Medulla oblongata (tissue), 1 donor: ENCODE measurements around the gene TMEFF2.
"Not testable (repeated sequence)": the region's sequence is repeated elsewhere in the genome, so short reads cannot be mapped to it uniquely, and the experiment has no call there.

Source experiments
- DNase-seq: peaks from one replicate; pipeline ENCODE4 v3.0.0-alpha.2; 2015; ENCODE audit errors: extremely low spot score

Gene TMEFF2

DNA sequence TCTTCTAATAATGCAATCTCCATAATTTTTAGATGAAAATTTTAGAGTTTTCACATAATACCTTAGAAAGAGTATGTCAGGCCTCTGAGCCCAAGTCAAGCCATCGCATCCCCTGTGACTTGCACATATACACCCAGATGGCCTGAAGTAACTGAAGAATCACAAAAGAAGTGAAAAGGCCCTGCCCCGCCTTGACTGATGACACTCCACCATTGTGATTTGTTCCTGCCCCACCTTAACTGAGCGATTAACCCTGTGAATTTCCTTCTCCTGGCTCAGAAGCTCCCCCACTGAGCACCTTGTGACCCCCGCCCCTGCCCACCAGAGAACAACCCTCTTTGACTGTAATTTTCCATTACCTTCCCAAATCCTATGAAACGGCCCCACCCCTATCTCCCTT lies 64.4 kb downstream of the TMEFF2 start:
- not testable (repeated sequence) for DNase-seq

DNA sequence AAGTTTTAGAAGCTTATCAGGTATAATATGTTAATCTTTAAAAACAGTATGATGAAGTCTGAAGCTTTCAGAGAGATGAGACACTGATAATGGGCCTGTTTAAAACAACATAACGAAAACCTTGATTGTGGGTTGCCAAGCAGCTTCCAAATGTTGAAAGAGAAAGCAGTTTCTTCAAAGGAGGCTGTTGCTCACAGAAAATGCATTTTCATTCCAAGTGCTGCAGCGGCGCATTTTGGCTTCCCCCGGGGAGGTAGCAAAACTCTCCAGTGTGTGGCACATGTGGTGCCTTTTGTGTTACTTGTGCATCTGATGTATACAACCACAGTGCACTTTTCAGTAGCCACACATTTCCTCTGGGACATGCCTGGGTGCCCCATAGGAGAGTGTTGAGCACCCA lies 66.1 kb downstream of the TMEFF2 start:
- DNase-seq: peak; percentile 44

DNA sequence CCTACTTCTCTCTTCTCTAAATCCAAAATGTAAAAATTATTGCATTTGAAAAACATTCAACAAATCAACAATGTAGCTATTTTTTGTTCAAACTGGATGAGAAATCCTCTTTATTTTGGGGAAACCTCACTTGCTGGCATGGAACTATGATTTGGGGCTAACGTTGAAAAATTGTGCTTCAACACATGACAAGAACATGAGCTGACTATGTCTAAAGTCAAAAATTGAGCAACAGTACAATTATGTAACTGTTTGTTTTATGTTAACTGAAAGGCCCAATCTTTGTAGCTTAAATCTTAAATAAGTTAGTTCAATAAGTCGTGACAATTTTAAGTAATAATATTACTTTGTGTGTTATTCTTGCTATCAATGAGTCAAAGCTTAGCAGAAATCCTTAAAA lies 67.3 kb downstream of the TMEFF2 start:
- DNase-seq: no peak

DNA sequence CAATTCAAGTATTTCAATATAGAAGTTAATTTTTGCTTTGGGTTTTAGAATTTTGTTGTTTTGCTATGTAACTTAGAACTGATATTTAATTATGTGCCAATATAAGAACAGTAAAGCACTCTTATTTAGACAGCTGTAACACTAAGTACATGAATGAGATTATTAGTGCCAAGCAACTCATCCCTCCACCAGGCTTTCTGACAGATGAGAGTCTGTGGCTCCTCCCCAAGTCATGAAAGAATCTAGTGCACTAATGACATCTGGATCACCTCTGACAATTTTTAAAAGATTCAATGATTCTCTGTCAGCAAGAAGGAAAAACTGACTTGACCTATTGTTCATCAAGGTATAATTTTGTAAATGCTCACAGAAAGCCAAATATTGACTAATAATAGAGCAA lies 67.8 kb downstream of the TMEFF2 start:
- peak; percentile 37 for DNase-seq

DNA sequence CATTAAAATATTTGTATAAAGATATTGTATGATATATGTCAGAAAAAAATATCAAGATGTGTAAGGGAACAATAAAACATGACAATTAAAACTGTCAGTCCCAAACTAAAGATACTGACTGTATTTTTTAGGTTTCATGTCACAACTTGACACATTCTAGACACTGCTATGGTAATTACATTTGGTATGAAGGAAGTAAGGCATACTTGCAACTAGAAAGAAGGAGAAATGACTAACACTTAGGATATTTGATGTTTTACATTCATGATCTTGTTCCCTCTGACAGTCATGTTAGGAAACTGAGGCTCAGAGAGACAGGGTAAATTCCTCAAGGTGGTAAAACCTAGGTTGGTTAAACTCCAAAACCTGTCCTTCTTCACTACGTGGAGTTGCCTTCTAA lies 68.3 kb downstream of the TMEFF2 start:
- DNase-seq: no peak

DNA sequence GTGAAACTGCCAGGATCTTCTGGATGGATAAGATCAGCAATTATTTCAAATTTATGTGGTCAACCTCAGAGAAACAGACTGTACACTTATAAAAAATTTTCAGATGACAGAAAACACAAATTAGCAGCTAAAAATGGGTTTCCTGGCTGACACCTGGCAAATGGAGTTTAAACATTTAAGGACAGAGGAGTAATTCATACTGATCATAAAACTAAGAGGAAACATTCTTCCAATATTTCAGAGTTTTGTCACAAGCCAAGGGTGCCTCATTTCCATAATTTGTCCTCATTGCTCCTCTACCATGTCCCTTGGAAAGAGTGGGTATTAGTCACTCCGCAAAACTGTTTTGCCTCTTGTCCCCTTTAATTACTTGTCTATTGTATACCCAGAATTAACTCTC lies 70.2 kb downstream of the TMEFF2 start:
- DNase-seq: no peak

DNA sequence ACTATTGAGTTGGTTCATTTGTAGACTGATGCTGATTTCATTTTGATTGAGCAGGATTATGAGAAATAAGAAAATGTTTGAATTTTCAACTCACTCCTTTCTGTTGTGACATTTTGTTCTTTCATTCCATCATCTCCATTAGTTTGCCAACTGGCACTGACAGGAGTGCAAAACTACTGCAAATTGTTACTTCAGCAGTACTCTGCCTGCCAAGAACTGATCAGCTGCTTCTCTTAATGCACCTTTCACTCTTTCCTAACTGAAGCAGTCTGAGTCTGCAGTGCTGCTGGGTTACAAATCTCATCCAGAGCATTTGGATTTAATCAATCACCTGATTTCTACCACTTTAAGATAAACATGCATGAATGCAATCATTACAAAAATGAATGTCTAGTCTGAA lies 70.9 kb downstream of the TMEFF2 start:
- peak; percentile 75 for DNase-seq

DNA sequence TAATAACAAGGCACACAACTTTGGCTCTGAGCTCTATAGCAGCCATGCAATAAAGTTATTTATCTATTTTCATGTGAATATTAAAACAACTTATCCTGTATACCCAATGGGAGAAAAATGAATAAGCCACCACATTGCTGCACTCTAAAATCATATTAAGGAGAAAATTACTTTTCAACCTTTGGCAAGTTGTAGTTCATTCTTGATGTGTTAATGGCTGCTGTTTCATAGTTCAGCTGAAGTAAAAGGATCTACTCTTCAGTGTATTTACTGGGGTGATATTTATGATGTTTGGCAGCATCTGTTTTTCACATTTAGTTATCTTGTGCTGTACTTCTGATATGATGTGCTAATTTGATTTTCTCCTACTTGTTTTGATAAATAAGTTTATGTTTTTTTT lies 71.8 kb downstream of the TMEFF2 start:
- DNase-seq: no peak

DNA sequence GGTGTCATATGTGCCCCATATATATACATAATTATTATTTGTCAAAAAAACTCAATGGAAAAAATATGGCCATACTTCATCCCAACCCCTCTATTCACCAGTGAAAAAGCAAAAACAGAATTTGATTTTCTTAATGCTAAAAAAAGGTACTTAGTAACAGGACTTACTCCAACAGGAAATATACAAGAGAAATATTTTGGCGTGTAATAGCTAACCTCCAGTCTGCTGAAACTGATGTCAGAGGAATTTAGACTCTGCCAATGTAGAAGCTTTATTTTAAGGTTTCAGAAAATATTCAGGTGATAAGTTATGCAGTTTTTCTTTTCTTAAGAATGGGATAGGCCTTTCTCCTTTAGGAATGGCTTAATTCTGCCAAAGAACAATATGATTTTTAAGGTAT lies 72.6 kb downstream of the TMEFF2 start:
- DNase-seq: no peak

DNA sequence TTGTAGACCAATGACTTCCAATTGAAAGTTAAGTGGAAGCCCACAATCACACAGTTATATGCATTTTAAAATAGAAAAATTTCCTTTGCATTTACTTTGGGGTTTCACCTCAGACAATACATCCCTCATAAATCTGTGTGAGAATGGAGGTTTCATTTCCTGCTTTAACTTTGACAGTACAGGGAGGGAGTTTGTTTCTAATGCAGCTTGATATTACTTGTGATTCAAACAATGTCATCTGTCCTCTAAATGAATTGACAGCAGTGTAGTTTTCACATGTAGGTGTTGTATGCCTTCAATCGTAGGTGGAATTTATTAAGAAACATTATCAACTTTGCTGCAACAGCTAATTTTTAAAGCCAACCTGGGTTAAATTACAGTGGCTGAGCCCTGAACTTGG lies 75.2 kb downstream of the TMEFF2 start:
- no peak for DNase-seq

DNA sequence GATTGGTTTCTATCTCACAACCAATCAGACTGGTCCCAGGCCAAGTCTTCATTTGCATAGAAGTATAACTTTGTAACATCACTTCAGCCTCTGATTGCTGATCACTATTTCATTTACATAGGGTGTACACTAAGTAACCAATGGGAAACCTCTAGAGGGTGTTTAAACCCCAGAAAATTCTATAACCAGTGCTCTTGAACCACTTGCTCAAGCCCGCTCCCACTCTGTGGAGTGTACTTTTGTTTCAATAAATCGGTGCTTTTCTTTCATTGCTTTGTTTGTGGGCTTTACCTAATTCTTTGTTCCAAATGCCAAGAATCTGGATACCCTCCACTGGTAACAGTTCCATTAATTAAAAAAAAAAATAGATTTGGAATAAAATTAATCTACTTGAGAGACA lies 77.0 kb downstream of the TMEFF2 start:
- no peak for DNase-seq

DNA sequence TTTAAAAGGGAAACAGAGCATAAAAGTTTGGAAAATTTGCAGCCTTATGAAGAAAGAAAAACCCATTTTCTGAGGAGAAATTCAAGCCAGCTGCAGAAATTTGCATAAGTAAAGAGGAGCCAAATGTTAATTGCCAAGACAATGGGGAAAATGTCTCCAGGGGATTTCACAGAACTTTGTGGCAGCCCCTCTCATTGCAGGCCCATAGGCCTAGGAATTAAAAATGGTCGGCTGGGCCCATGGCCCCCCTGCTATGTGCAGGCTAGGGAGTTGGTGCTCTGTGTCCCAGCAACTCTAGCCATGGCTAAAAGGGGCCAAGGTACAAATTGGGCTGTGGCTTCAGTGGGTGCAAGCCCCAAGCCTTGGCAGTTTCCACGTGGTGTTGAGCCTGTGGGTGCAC lies 83.2 kb downstream of the TMEFF2 start:
- not testable (repeated sequence) for DNase-seq

DNA sequence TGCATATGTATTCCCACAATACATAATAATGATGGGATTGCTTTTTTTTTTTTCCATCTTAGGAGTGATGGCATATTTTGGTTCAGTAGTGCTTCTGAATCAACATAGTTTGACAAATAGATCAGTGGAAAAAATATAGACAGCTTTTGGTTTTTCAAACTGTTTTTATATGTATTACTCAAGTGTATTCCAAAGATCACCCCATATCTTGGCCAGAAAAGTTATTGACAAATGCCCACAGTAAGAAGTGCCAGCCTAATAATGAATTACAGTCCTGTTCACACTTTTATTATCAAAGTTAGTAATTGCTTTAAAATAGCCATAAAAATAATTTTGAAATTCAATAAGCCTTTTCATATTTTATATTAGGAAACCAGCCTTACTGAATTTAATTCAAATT lies 95.0 kb downstream of the TMEFF2 start:
- no peak for DNase-seq

DNA sequence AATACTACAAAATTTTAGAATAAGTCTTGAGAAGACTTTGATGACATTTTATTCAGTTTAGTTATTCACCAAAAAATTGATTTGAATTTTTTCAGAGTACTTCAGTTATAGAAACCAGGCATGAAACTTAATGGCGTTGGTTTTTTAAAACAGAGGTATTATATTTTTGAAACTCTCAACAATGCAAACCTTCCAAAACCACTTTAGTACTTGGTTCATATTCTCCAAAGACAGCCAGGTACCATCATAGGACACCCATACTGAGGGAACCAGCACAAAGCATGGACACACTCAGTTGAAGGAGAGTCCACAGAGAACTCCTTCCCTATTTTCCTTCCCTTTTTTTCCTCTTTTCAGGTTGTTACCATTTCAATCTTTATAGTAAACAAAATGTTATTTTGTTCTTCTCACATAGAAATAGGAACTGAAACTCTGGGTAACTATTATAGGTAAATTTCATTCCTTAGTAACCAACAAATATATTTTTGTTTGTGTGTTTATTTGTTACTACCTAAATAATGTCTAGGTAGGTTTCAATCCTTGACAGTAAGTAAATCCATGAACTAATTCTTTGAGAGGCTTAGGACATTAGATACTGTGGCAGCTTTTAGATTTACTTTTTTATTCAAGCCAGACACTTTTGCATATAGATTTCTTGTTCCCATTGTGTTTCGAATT lies 95.8 kb downstream of the TMEFF2 start:
- no peak for DNase-seq

DNA sequence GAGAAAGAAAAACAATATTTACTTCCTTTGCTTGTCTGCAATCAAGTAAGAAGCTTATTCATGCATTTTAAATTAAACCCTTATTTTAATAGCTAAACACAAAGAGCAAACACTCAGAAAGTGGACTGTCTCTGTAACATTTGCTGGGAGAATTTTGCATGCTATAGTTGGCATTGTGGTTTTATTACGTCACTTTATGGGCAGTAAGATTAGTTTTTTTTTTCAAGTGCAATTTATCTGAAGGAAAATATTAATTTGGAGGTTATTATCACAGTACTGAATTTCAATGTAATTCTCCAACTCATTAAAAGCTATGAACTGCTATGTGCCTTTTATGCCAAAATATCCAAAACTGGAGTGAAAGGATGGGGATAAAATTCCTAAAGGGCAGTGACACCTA lies 103.3 kb downstream of the TMEFF2 start:
- no peak for DNase-seq

DNA sequence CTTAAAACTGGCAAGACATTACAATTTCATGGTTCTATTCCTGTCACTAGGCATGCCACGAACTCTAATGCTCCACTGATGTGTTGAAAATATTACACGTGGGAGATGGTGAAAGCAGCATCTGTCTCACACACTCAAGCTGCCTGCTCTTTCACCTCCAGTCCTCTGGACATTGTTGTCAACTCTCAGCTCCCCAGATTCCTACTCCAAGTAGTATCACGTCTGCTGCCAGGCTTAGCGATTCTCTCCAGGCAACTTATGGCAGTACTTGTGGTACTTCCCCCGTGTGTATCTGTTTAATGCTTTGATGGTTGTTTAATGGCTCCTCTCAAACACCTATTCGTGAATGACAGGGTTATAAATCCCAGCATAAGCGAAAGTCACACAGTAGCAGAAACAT lies 103.8 kb downstream of the TMEFF2 start:
- DNase-seq: no peak

DNA sequence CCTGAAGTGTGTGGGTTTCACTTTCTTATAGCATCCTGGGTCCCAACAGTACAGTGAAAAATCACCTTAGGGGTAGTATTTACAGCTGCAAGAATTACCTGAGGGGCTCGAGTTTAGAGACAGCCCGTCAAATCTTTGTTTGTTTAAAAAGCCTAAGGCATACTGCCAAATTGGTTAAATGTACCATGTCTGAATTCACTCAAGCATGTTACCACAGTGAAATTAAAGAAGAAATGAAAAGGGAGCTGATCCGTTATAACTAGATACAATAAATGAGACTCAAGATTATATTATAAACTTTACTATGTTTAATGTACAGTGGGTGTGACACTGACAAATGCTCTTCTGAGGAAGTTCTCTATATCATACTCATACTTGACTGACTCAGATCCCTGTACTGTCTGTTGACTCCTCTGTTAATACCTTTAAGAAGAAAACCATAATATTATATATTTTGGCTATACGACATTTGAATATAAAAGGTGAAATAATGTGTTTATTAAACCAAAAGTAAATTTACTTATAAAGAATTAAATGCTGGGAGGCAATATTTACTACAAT lies 107.3 kb downstream of the TMEFF2 start:
- DNase-seq: no peak

DNA sequence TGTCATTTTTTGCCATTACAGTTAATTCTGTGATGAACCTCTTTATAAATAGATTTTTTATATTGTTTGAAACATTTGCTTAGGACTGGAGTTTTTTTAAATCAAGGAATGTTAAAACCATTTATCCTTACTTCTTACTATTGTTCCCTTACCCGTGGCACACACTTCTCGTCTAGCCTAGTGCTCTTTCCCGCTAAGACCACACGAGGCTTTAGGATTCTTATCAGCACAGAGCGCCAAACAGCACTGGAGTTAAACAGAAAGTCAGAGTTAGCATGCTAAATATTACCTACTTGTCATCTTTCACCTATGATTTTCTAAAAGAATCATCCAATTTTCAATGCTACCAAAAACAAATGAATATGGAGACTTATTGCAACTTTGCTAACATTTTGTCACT lies 112.6 kb downstream of the TMEFF2 start:
- no peak for DNase-seq

DNA sequence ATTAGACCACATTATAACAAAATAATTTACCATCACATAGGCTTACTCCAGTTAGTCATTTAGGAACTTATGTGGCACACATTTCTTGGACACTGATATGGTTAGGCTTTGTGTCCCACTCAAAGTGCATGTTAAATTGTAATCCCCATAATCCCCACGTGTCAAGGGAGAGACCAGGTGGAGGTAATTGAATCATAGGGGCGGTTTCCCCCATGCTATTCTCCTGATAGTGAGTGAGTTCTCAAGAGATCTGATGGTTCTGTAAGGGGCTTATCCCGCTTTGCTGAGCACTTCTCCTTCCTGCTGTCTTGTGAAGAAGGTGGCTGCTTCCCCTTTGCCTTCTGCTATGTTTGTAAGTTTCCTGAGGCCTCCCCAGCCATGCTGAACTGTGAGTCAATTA lies 114.6 kb downstream of the TMEFF2 start:
- DNase-seq: not testable (repeated sequence)

DNA sequence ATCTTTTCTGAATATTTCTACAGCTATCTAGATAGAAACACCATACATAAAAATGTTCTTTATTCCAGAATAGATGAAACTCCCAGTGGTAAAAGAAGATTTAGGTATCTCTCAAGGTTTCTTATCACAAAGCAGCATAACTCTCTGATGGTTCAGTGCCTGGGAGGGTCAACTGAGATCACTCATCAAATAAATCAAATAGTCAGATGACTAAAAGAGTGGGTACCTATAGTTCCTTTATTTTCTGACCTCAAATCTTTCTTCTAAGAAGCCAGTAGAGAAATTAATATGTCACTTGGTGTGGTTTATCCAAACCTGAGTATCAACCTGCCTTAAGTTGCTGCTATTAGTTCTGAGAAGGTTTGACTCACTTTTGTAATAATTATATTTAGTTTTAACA lies 120.9 kb downstream of the TMEFF2 start:
- no peak for DNase-seq

DNA sequence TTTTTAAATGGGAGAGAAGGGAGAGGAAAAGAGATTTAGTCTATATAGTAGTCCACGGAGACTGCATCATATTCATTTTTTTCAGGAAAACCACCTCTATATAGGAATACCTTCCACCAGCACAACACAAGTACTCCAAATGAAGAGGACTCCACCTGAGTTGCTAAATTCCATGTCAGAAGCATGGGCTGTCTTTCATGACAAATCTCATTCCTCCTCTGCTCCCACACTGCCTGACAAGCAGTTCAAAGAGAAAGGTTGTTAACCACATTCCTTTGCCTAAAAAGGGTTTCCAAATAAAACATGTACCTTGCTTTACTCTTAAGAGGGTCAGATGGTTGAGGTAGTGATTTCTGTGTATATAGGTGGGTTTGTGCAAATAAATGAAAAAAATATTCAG lies 122.0 kb downstream of the TMEFF2 start:
- DNase-seq: no peak

DNA sequence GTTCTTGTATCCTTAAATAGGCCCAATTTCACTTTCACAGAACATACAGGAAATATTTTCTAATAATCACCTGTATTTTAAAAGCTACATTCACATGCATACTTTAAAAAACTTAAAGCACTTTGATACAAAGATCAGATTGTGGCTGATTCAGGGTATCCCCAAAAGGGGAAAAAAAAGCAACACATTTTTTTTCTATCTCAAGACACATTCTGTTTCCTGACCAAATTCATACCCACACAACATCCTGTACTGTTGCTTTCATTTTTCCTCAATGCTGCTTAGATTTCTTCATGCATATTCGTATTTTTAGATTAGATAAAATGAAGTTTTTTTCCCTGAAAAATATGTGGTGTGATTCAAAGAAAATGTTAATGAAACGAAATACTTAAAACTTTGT lies 122.5 kb downstream of the TMEFF2 start:
- DNase-seq: no peak

DNA sequence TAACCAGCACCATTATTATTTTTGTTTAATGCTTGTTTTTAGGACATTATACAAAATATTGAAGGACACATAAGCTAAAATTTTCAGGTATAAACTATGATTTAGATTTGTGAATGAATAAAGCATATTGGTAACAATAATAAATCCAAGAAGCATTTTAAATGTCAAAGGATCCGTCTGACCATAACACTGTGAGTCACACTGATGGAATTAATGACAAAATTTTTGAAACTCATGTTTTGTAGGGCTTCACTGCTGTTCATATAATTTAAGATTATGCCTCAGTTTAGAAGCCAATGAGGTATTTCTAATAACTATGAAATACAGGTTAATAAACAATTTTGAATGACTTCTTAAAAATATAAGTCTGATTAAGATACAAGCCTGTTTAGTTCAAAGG lies 124.6 kb downstream of the TMEFF2 start:
- DNase-seq: no peak

DNA sequence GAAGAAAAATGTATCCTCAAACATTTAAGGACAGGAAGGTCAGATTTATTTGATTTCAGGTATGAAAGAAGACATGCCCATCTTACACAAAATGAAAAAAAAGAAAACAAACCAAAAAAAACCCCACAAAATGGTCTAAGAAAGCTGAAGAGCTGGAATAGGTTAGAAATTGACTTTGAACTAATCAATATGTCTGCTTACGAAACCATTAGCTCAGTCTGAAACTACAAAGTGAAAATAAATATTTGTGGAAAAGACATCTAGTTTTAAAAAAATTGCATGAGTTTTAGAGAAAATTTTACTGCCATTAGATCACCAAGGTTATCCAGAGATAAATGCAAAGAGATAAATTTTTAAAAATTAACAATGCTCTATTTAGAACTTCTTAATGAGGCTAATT lies 125.3 kb downstream of the TMEFF2 start:
- no peak for DNase-seq
